GM12801 (cell line): ENCODE data around the gene SLC10A7.

Source experiments
- TF ChIP-seq, protein P1 (sequence below): IDR thresholded peaks from one replicate; pipeline ENCODE4 v1.5.1; 2011; ENCODE audit warnings: control low read depth; ENCODE audit not compliant: insufficient read length; ENCODE audit errors: extremely low read depth

SLC10A7 gene

GRCh38 chr4:146511381-146511780, 10.4 kb downstream of the SLC10A7 start:
- TF ChIP-seq, protein P1, sequence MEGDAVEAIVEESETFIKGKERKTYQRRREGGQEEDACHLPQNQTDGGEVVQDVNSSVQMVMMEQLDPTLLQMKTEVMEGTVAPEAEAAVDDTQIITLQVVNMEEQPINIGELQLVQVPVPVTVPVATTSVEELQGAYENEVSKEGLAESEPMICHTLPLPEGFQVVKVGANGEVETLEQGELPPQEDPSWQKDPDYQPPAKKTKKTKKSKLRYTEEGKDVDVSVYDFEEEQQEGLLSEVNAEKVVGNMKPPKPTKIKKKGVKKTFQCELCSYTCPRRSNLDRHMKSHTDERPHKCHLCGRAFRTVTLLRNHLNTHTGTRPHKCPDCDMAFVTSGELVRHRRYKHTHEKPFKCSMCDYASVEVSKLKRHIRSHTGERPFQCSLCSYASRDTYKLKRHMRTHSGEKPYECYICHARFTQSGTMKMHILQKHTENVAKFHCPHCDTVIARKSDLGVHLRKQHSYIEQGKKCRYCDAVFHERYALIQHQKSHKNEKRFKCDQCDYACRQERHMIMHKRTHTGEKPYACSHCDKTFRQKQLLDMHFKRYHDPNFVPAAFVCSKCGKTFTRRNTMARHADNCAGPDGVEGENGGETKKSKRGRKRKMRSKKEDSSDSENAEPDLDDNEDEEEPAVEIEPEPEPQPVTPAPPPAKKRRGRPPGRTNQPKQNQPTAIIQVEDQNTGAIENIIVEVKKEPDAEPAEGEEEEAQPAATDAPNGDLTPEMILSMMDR, result no peak

- TF ChIP-seq, protein P1, result no peak
These were observed 10.8 kb downstream of the SLC10A7 start for GRCh38 chr4:146510942-146511341.

- TF ChIP-seq, protein P1, result no peak
These were observed 13.4 kb downstream of the SLC10A7 start for GRCh38 chr4:146508229-146508939.

GRCh38 chr4:146507632-146508031, 14.1 kb downstream of the SLC10A7 start:
- TF ChIP-seq, protein P1, result no peak

DNA sequence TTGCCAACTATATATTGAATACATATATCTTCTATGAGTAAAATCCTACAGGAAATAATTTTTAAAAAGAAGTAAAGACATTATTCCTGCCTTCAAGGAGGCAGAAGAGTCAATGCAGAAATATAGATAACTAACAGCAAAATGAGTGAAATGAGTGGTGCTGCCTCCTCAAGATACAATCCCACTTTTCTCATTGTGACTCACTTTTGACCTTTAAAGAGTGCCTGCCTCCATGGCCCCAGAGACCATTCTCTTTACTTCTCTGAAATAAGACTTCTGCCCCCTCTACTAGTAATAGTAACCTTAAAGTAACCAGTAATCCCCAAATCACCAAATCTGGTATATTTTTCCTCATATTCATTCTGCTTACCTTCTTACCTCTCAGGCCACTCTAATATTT, 15.5 kb downstream of the SLC10A7 start:
- TF ChIP-seq, protein P1, result no peak

- TF ChIP-seq, protein P1, result no peak
These were observed 21.5 kb downstream of the SLC10A7 start for GRCh38 chr4:146500216-146500615.

DNA sequence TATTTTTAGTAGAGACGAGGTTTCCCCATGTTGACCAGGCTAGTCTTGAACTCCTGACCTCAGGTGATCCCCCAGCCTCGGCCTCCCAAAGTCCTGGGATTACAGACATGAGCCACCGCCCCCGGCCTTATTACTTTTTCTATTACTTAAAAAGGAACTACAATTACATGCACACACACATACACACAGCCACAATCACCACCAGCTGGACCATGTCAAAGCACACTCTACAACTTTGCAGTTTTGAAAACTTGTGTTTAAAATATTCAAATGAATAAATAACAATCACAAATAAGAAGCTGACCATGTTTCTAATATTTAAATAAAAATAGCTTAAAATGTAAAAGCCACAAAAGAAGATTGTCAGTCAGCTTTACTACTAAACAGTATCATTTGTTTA, 23.4 kb downstream of the SLC10A7 start:
- TF ChIP-seq, protein P1, result no peak
